ENCODE measurements around the gene LRRN4.

GRCh38 chr20:6099819-6100218 is 46.0 kb upstream of the LRRN4 start:
- TF ChIP-seq CTCF (IDR thresholded peaks at IDR 0.05; ENCODE audit: low read depth, low read length) (no peak), EZH2phosphoT487 (IDR thresholded peaks at IDR 0.05; ENCODE audit: low read depth) (no peak)
